ENCODE measurements around the gene HLA-DOA. TPM values are rescaled to one million over a fixed set of nuclear protein-coding genes. Genes with fewer than 3 reads are reported as not detected.
A peak's percentile ranks its signal among the peaks of the same experiment; 100 is the strongest.

HLA-DOA gene
- total RNA-seq, 1 donor from 2014 or later, result 0.48 TPM

DNA sequence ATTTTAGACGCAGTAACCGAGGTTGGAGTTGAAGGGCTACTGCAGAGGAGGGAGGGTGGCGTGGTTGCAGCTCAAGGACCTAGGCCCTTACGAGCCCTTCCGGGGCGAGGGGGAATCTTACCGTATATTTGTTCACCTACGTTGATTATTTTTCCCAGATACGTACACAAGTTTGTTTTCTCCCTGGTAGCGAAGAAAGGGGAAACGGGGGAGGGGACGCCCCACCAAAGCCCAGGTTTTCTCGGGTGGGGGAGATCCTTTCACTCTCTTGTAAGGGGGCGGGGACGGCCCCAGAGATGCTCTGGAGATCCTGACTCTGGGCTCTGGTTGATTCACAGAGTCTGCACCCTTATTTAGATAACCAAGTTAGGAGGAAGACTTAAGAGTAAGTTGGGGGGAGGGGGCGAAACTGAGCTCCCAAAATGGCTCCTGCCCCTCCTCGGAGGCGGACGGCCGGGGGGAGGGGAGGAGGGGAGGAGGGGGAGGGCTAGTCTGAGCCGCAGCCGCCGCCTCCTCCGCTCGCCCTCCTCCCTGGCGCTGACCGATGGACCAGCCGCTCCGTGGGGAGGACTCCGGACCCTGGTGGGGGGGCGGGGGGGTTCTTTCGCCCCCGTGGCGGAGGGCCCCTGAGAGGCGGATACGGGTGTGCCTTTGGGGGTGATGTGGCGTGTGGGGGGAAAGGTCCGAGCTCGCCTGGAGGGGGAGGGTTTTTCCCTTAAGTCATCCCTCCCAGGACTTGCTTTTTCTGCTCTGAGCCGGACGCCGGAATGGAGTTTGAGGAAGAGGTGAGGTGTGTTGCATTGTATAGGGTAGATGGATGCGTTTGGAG lies 38.8 kb downstream of the HLA-DOA start:
- Mint-ChIP-seq H3K4me3 (ENCODE audit: unreplicated experiment) (peak overlapping the region; percentile 100), H3K27me3 (ENCODE audit: low read depth, unreplicated experiment) (no peaks in the 10 kb centered on the region), H3K4me1 (ENCODE audit: low read depth, unreplicated experiment) (peaks cover 21% of the 10 kb centered on the region), H3K9me3 (ENCODE audit: unreplicated experiment) (no peaks in the 10 kb centered on the region), H3K36me3 (ENCODE audit: low read depth, unreplicated experiment) (peaks cover 30% of the 10 kb centered on the region), H3K27ac (ENCODE audit: unreplicated experiment) (peak overlapping the region; percentile 100)
- H3K4me1 ChIP-seq (ENCODE audit: insufficient read depth, low read length), result peaks cover 17% of the 10 kb centered on the region
- FAIRE-seq, result no peak
- peaks cover 36% of the 10 kb centered on the region for H4K20me1 ChIP-seq (ENCODE audit: insufficient read depth, low read length)
- TF ChIP-seq, protein P1, sequence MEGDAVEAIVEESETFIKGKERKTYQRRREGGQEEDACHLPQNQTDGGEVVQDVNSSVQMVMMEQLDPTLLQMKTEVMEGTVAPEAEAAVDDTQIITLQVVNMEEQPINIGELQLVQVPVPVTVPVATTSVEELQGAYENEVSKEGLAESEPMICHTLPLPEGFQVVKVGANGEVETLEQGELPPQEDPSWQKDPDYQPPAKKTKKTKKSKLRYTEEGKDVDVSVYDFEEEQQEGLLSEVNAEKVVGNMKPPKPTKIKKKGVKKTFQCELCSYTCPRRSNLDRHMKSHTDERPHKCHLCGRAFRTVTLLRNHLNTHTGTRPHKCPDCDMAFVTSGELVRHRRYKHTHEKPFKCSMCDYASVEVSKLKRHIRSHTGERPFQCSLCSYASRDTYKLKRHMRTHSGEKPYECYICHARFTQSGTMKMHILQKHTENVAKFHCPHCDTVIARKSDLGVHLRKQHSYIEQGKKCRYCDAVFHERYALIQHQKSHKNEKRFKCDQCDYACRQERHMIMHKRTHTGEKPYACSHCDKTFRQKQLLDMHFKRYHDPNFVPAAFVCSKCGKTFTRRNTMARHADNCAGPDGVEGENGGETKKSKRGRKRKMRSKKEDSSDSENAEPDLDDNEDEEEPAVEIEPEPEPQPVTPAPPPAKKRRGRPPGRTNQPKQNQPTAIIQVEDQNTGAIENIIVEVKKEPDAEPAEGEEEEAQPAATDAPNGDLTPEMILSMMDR (IDR thresholded peaks at IDR 0.05; ENCODE audit: insufficient read depth, low read depth, low read length), result no peak
- no peak for TF ChIP-seq EZH2 (IDR thresholded peaks at IDR 0.05; ENCODE audit: insufficient read depth, low read length)
- H3K27me3 ChIP-seq (ENCODE audit: insufficient read depth, low read length), result no peaks in the 10 kb centered on the region
- peak overlapping the region; percentile 94 for H3K4me2 ChIP-seq (ENCODE audit: low read length)
- H3K4me3 ChIP-seq (ENCODE audit: insufficient read depth, low read depth, low read length), result peak overlapping the region; percentile 97
- peaks cover 21% of the 10 kb centered on the region for H3K36me3 ChIP-seq (ENCODE audit: insufficient read depth, low read length)
- H3K27ac ChIP-seq (ENCODE audit: low read depth, low read length), result peak overlapping the region; percentile 100
- peaks cover 68% of the 10 kb centered on the region for H3K79me2 ChIP-seq (ENCODE audit: insufficient read depth, low read length)
- no peak overlapping the region for H2AFZ ChIP-seq (ENCODE audit: low read depth, low read length)
- H3K9me3 ChIP-seq (ENCODE audit: insufficient read depth, low read depth, low read length), result no peaks in the 10 kb centered on the region
- DNase-seq (ENCODE audit: low read depth), result peak; percentile 83
- H3K9ac ChIP-seq (ENCODE audit: low read length), result peak overlapping the region; percentile 99

DNA sequence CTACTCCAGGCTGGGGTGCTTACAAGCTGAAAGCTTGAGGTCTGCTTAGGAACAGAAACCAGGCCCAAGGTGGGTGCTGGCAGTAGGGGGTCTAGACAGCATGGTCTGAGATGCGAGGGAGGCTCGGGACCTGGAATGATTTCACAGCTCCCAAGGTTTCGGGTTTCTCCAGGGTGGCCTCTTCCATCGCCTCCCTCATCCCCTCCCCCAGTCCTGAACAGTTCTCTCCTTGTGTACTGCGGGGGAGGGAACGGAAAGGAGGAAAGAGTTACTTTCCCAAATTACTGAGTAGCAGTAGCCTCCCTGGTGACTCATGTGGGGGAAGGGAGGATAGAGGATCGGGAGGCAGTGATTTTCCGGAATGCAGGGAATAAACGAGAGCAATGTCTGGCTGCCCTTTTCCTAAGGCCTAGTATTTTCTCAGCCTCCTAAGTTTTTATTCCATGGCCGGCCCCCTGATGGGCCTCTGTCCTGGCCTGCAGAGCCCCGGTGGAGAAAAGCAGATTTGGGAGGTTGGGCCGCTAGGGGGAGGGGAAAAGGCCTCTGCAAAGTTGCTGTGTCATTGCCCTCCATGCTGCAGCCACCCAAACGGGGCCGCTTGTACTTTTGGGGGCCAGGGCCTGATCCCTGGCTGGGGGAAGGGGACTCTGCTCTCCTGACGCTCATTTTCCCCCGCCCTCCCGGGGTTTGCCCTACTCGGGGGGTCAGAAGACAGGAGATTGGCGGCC lies 39.5 kb downstream of the HLA-DOA start:
- Mint-ChIP-seq H3K4me1 (ENCODE audit: low read depth, unreplicated experiment) (peaks cover 20% of the 10 kb centered on the region), H3K36me3 (ENCODE audit: low read depth, unreplicated experiment) (peaks cover 25% of the 10 kb centered on the region), H3K4me3 (ENCODE audit: unreplicated experiment) (peak overlapping the region; percentile 100), H3K27ac (ENCODE audit: unreplicated experiment) (peak overlapping the region; percentile 100), H3K27me3 (ENCODE audit: low read depth, unreplicated experiment) (no peaks in the 10 kb centered on the region), H3K9me3 (ENCODE audit: unreplicated experiment) (no peaks in the 10 kb centered on the region)
- Histone ChIP-seq H3K27me3 (ENCODE audit: insufficient read depth, low read length) (no peaks in the 10 kb centered on the region), H3K4me2 (ENCODE audit: low read length) (peak overlapping the region; percentile 94), H3K4me1 (ENCODE audit: insufficient read depth, low read length) (peaks cover 13% of the 10 kb centered on the region), H3K36me3 (ENCODE audit: insufficient read depth, low read length) (peaks cover 14% of the 10 kb centered on the region), H2AFZ (ENCODE audit: low read depth, low read length) (no peak overlapping the region), H4K20me1 (ENCODE audit: insufficient read depth, low read length) (peaks cover 28% of the 10 kb centered on the region), H3K9me3 (ENCODE audit: insufficient read depth, low read depth, low read length) (no peaks in the 10 kb centered on the region), H3K79me2 (ENCODE audit: insufficient read depth, low read length) (peaks cover 61% of the 10 kb centered on the region), H3K9ac (ENCODE audit: low read length) (peak overlapping the region; percentile 99), H3K27ac (ENCODE audit: low read depth, low read length) (peak overlapping the region; percentile 100), H3K4me3 (ENCODE audit: insufficient read depth, low read depth, low read length) (peak overlapping the region; percentile 72)
- TF ChIP-seq, protein P1 (IDR thresholded peaks at IDR 0.05; ENCODE audit: insufficient read depth, low read depth, low read length), result no peak
- TF ChIP-seq EZH2 (IDR thresholded peaks at IDR 0.05; ENCODE audit: insufficient read depth, low read length), result no peak
- no peak for FAIRE-seq
- peak; percentile 93 for DNase-seq (ENCODE audit: low read depth)

Measured in astrocyte (in vitro differentiated cells and primary cell).